Measurements from ENCODE around the gene CRY2. TPM values are rescaled to one million over a fixed set of nuclear protein-coding genes. Genes with fewer than 3 reads are reported as not detected.
A peak's percentile ranks its signal among the peaks of the same experiment; 100 is the strongest.
"Not testable (repeated sequence)": the region's sequence is repeated elsewhere in the genome, so short reads cannot be mapped to it uniquely, and the experiment has no call there.

Gene CRY2
- total RNA-seq, 1 experiment from 2014 or later, result 10.3 TPM

- Histone ChIP-seq H3K9me3 (replicated peaks) (no peaks in the 10 kb centered on the region), H3K36me3 (no peaks in the 10 kb centered on the region), H3K27ac (no peak overlapping the region), H3K27me3 (peaks cover 7% of the 10 kb centered on the region), H3K4me1 (no peaks in the 10 kb centered on the region), H3K4me3 (no peak overlapping the region)
- DNase-seq, result no peak
Observed at GRCh38 chr11:45827123-45827522, 20.2 kb upstream of the CRY2 start.

GRCh38 chr11:45828996-45829395 lies 18.3 kb upstream of the CRY2 start:
- H3K27ac ChIP-seq, result no peak overlapping the region
- H3K4me3 ChIP-seq, result no peak overlapping the region
- H3K36me3 ChIP-seq, result no peaks in the 10 kb centered on the region
- no peaks in the 10 kb centered on the region for H3K4me1 ChIP-seq
- no peak for DNase-seq
- H3K27me3 ChIP-seq, result peaks cover 7% of the 10 kb centered on the region
- no peaks in the 10 kb centered on the region for H3K9me3 ChIP-seq (replicated peaks)

GRCh38 chr11:45830596-45830995 lies 16.7 kb upstream of the CRY2 start:
- no peak for DNase-seq
- Histone ChIP-seq H3K36me3 (no peaks in the 10 kb centered on the region), H3K9me3 (replicated peaks) (no peaks in the 10 kb centered on the region), H3K4me3 (no peak overlapping the region), H3K27me3 (peaks cover 10% of the 10 kb centered on the region), H3K27ac (no peak overlapping the region), H3K4me1 (no peaks in the 10 kb centered on the region)

- Histone ChIP-seq H3K36me3 (no peaks in the 10 kb centered on the region), H3K9me3 (replicated peaks) (no peaks in the 10 kb centered on the region), H3K4me3 (no peak overlapping the region), H3K27me3 (peaks cover 10% of the 10 kb centered on the region), H3K4me1 (no peaks in the 10 kb centered on the region), H3K27ac (no peak overlapping the region)
- DNase-seq, result no peak
Observed at GRCh38 chr11:45832811-45833441, 14.3 kb upstream of the CRY2 start.

- Histone ChIP-seq H3K27ac (no peak overlapping the region), H3K4me1 (no peaks in the 10 kb centered on the region), H3K36me3 (no peaks in the 10 kb centered on the region), H3K4me3 (no peak overlapping the region), H3K9me3 (replicated peaks) (no peaks in the 10 kb centered on the region), H3K27me3 (peaks cover 10% of the 10 kb centered on the region)
- no peak for DNase-seq
Observed at GRCh38 chr11:45833761-45834160, 13.5 kb upstream of the CRY2 start.

- Histone ChIP-seq H3K27ac (no peak overlapping the region), H3K9me3 (replicated peaks) (no peaks in the 10 kb centered on the region), H3K27me3 (peaks cover 10% of the 10 kb centered on the region), H3K4me3 (no peak overlapping the region), H3K4me1 (no peaks in the 10 kb centered on the region), H3K36me3 (no peaks in the 10 kb centered on the region)
- no peak for DNase-seq
Observed at GRCh38 chr11:45834298-45834756, 12.9 kb upstream of the CRY2 start.

- DNase-seq, result no peak
- H3K4me1 ChIP-seq, result no peaks in the 10 kb centered on the region
- no peak overlapping the region for H3K4me3 ChIP-seq
- H3K27ac ChIP-seq, result no peak overlapping the region
- H3K27me3 ChIP-seq, result peaks cover 3% of the 10 kb centered on the region; the same call in 1 of the 2 replicates
- H3K9me3 ChIP-seq (replicated peaks), result no peaks in the 10 kb centered on the region
- no peaks in the 10 kb centered on the region for H3K36me3 ChIP-seq
Observed at GRCh38 chr11:45839204-45839603, 8.1 kb upstream of the CRY2 start.

- not testable (repeated sequence) for DNase-seq; H3K4me3 ChIP-seq; H3K36me3 ChIP-seq; H3K27me3 ChIP-seq; H3K27ac ChIP-seq; H3K4me1 ChIP-seq; H3K9me3 ChIP-seq (replicated peaks)
Observed at GRCh38 chr11:45840251-45840650, 7.0 kb upstream of the CRY2 start.

GRCh38 chr11:45843158-45843924 lies 3.9 kb upstream of the CRY2 start:
- DNase-seq, result peak; percentile 78 to 87
- Histone ChIP-seq H3K36me3 (no peaks in the 10 kb centered on the region), H3K9me3 (replicated peaks) (no peaks in the 10 kb centered on the region), H3K27ac (no peak overlapping the region), H3K4me3 (no peak overlapping the region), H3K27me3 (no peaks in the 10 kb centered on the region), H3K4me1 (peaks cover 8% of the 10 kb centered on the region; the same call in 1 of the 2 replicates)

- H3K4me3 ChIP-seq, result no peak overlapping the region
- H3K27ac ChIP-seq, result no peak overlapping the region
- H3K4me1 ChIP-seq, result peaks cover 12% of the 10 kb centered on the region; the same call in 1 of the 2 replicates
- H3K27me3 ChIP-seq, result no peaks in the 10 kb centered on the region
- DNase-seq, result no peak
- no peaks in the 10 kb centered on the region for H3K36me3 ChIP-seq
- H3K9me3 ChIP-seq (replicated peaks), result no peaks in the 10 kb centered on the region
Observed at GRCh38 chr11:45844822-45845578, 2.3 kb upstream of the CRY2 start.

- Histone ChIP-seq H3K27me3 (no peaks in the 10 kb centered on the region), H3K9me3 (replicated peaks) (no peaks in the 10 kb centered on the region), H3K36me3 (no peaks in the 10 kb centered on the region), H3K27ac (no peak overlapping the region), H3K4me1 (peaks cover 12% of the 10 kb centered on the region; the same call in 1 of the 2 replicates), H3K4me3 (peak overlapping the region; percentile 96; the same call in 1 of the 2 replicates)
- DNase-seq, result no peak
Observed at GRCh38 chr11:45846174-45846675, 1.1 kb upstream of the CRY2 start.

- H3K4me3 ChIP-seq, result peak overlapping the region; percentile 96
- H3K27me3 ChIP-seq, result no peaks in the 10 kb centered on the region
- H3K9me3 ChIP-seq (replicated peaks), result no peaks in the 10 kb centered on the region
- no peaks in the 10 kb centered on the region for H3K36me3 ChIP-seq
- H3K4me1 ChIP-seq, result peaks cover 12% of the 10 kb centered on the region; the same call in 1 of the 2 replicates
- peak; percentile 59 to 63 for DNase-seq
- H3K27ac ChIP-seq, result peak overlapping the region; percentile 93
Observed at GRCh38 chr11:45847911-45848316, 639 bp downstream of the CRY2 start.

- Histone ChIP-seq H3K27me3 (no peaks in the 10 kb centered on the region), H3K4me3 (no peak overlapping the region), H3K4me1 (peaks cover 12% of the 10 kb centered on the region; the same call in 1 of the 2 replicates), H3K36me3 (no peaks in the 10 kb centered on the region), H3K9me3 (replicated peaks) (no peaks in the 10 kb centered on the region), H3K27ac (no peak overlapping the region)
- no peak for DNase-seq
Observed at GRCh38 chr11:45848654-45849081, 1.4 kb downstream of the CRY2 start.

GRCh38 chr11:45850446-45850845 lies 3.2 kb downstream of the CRY2 start:
- Histone ChIP-seq H3K36me3 (no peaks in the 10 kb centered on the region), H3K27me3 (no peaks in the 10 kb centered on the region), H3K9me3 (replicated peaks) (no peaks in the 10 kb centered on the region), H3K27ac (no peak overlapping the region), H3K4me1 (peaks cover 12% of the 10 kb centered on the region; the same call in 1 of the 2 replicates), H3K4me3 (no peak overlapping the region)
- DNase-seq, result no peak

GRCh38 chr11:45851228-45851627 lies 4.0 kb downstream of the CRY2 start:
- DNase-seq, result no peak
- H3K4me3 ChIP-seq, result no peak overlapping the region
- no peaks in the 10 kb centered on the region for H3K36me3 ChIP-seq
- peaks cover 12% of the 10 kb centered on the region; the same call in 1 of the 2 replicates for H3K4me1 ChIP-seq
- H3K27ac ChIP-seq, result no peak overlapping the region
- H3K27me3 ChIP-seq, result no peaks in the 10 kb centered on the region
- no peaks in the 10 kb centered on the region for H3K9me3 ChIP-seq (replicated peaks)

Measured in SJCRH30 (cell line).